Left colon (tissue), 2 donors: ENCODE data around the gene TYRP1. TPM values are rescaled to one million over a fixed set of nuclear protein-coding genes. Genes with fewer than 3 reads are reported as not detected.
"Not testable (repeated sequence)": the region's sequence is repeated elsewhere in the genome, so short reads cannot be mapped to it uniquely, and the experiment has no call there.

Source experiments
- ATAC-seq: fragments of 200-7000 bp; cut with Tn5 transposase; one replicate; pipeline ENCODE4 v1.9.1; 2020; ENCODE audit warnings: mild to moderate bottlenecking, moderate library complexity
- DNase-seq, 2 donors: peaks; one replicate each; pipeline ENCODE4 v3.0.0-alpha.2; 2020
- intact Hi-C, 2 donors: fragments of 100-400 bp; cut with DNase I in 1 of 2; cut with micrococcal nuclease in 1 of 2; formaldehyde crosslinking; loops; one replicate each; pipeline versions ENCODE4 v1.11.2 to v1.14.0; 2022; cut with DNase I, micrococcal nuclease
- long read RNA-seq: library from polyadenylated mRNA; unstranded; transcript quantifications from one replicate; pipeline ENCODE4 v2.0.0, GENCODE V29; 2021
- total RNA-seq, 2 donors: library from RNA; stranded (reverse); fragmentation: NEBNext Ultra II Directional; extraction: Animal tissue kit (Norgen Biotek cat#: 25700); gene quantifications; one replicate each; pipeline ENCODE4 v1.2.1, GENCODE V29; 2021
- donor health status: DM: no; HTN: no; CAD: no.
- donor health status: DM: yes; HTN: yes; CAD: no.

Gene TYRP1
- 1 to 10 TPM in 1 of 2 donors, under 1 TPM in 1; 0.40 to 1.9 TPM for total RNA-seq
- long read RNA-seq: 0 reads

GRCh38 chr9:12693141-12693540, at the start of gene TYRP1:
TYRP1 (plus strand) TSS chr9:12693385; CDS start chr9:12693997, 612 bp downstream.
- no peak for ATAC-seq
- intact Hi-C loops: no loop called here
- no peak for DNase-seq

- no peak for ATAC-seq
- intact Hi-C loops: no loop called here
- DNase-seq: no peak
These were observed 49.5 kb upstream of the TYRP1 start for GRCh38 chr9:12643686-12644085.

GRCh38 chr9:12648925-12649324, 44.3 kb upstream of the TYRP1 start:
- intact Hi-C loops: no loop called here
- DNase-seq (no peak), ATAC-seq (no peak)

GRCh38 chr9:12651125-12651524, 42.1 kb upstream of the TYRP1 start:
- intact Hi-C loops: no loop called here
- DNase-seq: no peak
- ATAC-seq: no peak

GRCh38 chr9:12652973-12653372, 40.2 kb upstream of the TYRP1 start:
- no peak for DNase-seq
- no peak for ATAC-seq
- intact Hi-C loops: no loop called here

GRCh38 chr9:12656803-12657202, 36.4 kb upstream of the TYRP1 start:
- intact Hi-C loops: no loop called here
- ATAC-seq: no peak
- no peak for DNase-seq

- intact Hi-C loops: no loop called here
- DNase-seq (no peak), ATAC-seq (no peak)
These were observed 36.0 kb upstream of the TYRP1 start for GRCh38 chr9:12657233-12657632.

GRCh38 chr9:12657998-12658397, 35.2 kb upstream of the TYRP1 start:
- intact Hi-C loops: no loop called here
- no peak for ATAC-seq

GRCh38 chr9:12658531-12659209, 34.5 kb upstream of the TYRP1 start:
- ATAC-seq: no peak
- intact Hi-C loops: no loop called here

More at GRCh38 chr9:12657998-12658397, 35.2 kb upstream of the TYRP1 start:
- no peak for DNase-seq

GRCh38 chr9:12659220-12659619, 34.0 kb upstream of the TYRP1 start:
- DNase-seq (no peak), ATAC-seq (no peak)
- intact Hi-C loops: no loop called here

More at GRCh38 chr9:12658531-12659209, 34.5 kb upstream of the TYRP1 start:
- DNase-seq: no peak

- no peak for DNase-seq
- no peak for ATAC-seq
- intact Hi-C loops: no loop called here
These were observed 26.4 kb upstream of the TYRP1 start for GRCh38 chr9:12666813-12667212.

GRCh38 chr9:12667892-12668291, 25.3 kb upstream of the TYRP1 start:
- intact Hi-C loops: no loop called here
- ATAC-seq (no peak), DNase-seq (no peak)

GRCh38 chr9:12670006-12670405, 23.2 kb upstream of the TYRP1 start:
- ATAC-seq (no peak), DNase-seq (no peak)
- intact Hi-C loops: no loop called here

- DNase-seq (no peak), ATAC-seq (no peak)
- intact Hi-C loops: no loop called here
These were observed 18.2 kb upstream of the TYRP1 start for GRCh38 chr9:12674961-12675360.

GRCh38 chr9:12677462-12678126, 15.6 kb upstream of the TYRP1 start:
- ATAC-seq, intact Hi-C loops: not testable (repeated sequence)

GRCh38 chr9:12680341-12680740, 12.8 kb upstream of the TYRP1 start:
- intact Hi-C loops: no loop called here
- no peak for ATAC-seq
- no peak for DNase-seq

More at GRCh38 chr9:12677462-12678126, 15.6 kb upstream of the TYRP1 start:
- not testable (repeated sequence) for DNase-seq

GRCh38 chr9:12680757-12681156, 12.4 kb upstream of the TYRP1 start:
- intact Hi-C loops: no loop called here
- DNase-seq (no peak), ATAC-seq (no peak)

GRCh38 chr9:12681620-12682019, 11.6 kb upstream of the TYRP1 start:
- intact Hi-C loops: no loop called here
- ATAC-seq (no peak), DNase-seq (no peak)

- DNase-seq: no peak
- intact Hi-C loops: no loop called here
- ATAC-seq: no peak
These were observed 8.2 kb upstream of the TYRP1 start for GRCh38 chr9:12684974-12685373.

- intact Hi-C loops: no loop called here
- ATAC-seq: no peak
- no peak for DNase-seq
These were observed 4.0 kb upstream of the TYRP1 start for GRCh38 chr9:12689233-12689632.

- intact Hi-C loops: no loop called here
- DNase-seq: no peak
- no peak for ATAC-seq
These were observed 828 bp downstream of the TYRP1 start for GRCh38 chr9:12694013-12694412.
